Endothelial cell (in vitro differentiated cells): Measurements from ENCODE around the gene ZNF362. TPM values are rescaled to one million over a fixed set of nuclear protein-coding genes. Genes with fewer than 3 reads are reported as not detected.

Experiments
- DNase-seq: peaks from one replicate; pipeline ENCODE4 v3.0.0; 2021; ENCODE audit warnings: low spot score
- H3K27ac Mint-ChIP-seq: one replicate; pipeline ENCODE4 v1.8.0; 2021; ENCODE audit warnings: mixed read lengths, inconsistent platforms; ENCODE audit not compliant: unreplicated experiment
- H3K27me3 Mint-ChIP-seq: one replicate; pipeline ENCODE4 v1.8.0; 2021; ENCODE audit warnings: mild to moderate bottlenecking, moderate library complexity, mixed read lengths, inconsistent platforms; ENCODE audit not compliant: unreplicated experiment
- H3K36me3 Mint-ChIP-seq: one replicate; pipeline ENCODE4 v1.8.0; 2021; ENCODE audit warnings: mild to moderate bottlenecking, low read depth, mixed read lengths, inconsistent platforms; ENCODE audit not compliant: unreplicated experiment
- H3K4me1 Mint-ChIP-seq: one replicate; pipeline ENCODE4 v1.8.0; 2021; ENCODE audit warnings: mild to moderate bottlenecking, mixed read lengths, inconsistent platforms; ENCODE audit not compliant: unreplicated experiment
- H3K4me3 Mint-ChIP-seq: one replicate; pipeline ENCODE4 v1.8.0; 2021; ENCODE audit warnings: mild to moderate bottlenecking, mixed read lengths, inconsistent platforms; ENCODE audit not compliant: unreplicated experiment
- H3K9me3 Mint-ChIP-seq: one replicate; pipeline ENCODE4 v1.8.0; 2021; ENCODE audit warnings: mixed read lengths, inconsistent platforms; ENCODE audit not compliant: unreplicated experiment
- total RNA-seq: library from RNA; stranded (reverse); fragmentation: NEBNext Ultra II Directional; extraction: Animal tissue kit (Norgen Biotek cat#: 25700); gene quantifications from one replicate; pipeline ENCODE4 v1.2.1, GENCODE V29; 2021; ENCODE audit not compliant: unreplicated experiment
- TF ChIP-seq, protein P1 (sequence below): fragments of 200-600 bp; sonication (generic); IDR thresholded peaks from one replicate; pipeline ENCODE4 v1.5.0; 2021; ENCODE audit warnings: antibody characterized with exemption; ENCODE audit not compliant: unreplicated experiment

The ZNF362 gene
- total RNA-seq, 1 donor from 2014 or later = 70.0 TPM

DNA sequence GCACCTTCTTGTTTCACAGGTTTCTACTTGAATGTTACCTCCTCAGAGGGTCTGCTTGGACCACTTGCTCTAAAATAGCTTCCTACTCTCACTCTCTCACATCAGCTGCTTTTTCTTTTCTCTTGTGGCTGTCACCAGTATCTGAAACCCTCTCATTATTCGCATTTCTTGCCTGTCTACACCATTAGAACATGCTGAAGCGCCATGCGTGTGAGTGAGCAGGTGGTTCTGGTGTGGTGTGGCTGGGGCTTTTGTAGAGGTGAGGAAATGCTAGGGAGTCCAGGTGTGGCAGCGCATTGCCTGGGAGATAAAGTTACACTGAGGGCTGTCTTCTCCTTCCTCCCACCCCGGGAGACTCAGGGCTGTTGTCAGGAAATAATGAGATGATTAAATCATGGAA lies 4.1 kb downstream of the ZNF362 start:
- no peak for DNase-seq
- Mint-ChIP-seq H3K9me3 (no peaks in the 10 kb centered on the region), H3K4me1 (peaks cover 34% of the 10 kb centered on the region), H3K27ac (no peak overlapping the region), H3K4me3 (peak overlapping the region; percentile 47), H3K27me3 (peaks cover 14% of the 10 kb centered on the region), H3K36me3 (peaks cover 14% of the 10 kb centered on the region)
- TF ChIP-seq, protein P1, sequence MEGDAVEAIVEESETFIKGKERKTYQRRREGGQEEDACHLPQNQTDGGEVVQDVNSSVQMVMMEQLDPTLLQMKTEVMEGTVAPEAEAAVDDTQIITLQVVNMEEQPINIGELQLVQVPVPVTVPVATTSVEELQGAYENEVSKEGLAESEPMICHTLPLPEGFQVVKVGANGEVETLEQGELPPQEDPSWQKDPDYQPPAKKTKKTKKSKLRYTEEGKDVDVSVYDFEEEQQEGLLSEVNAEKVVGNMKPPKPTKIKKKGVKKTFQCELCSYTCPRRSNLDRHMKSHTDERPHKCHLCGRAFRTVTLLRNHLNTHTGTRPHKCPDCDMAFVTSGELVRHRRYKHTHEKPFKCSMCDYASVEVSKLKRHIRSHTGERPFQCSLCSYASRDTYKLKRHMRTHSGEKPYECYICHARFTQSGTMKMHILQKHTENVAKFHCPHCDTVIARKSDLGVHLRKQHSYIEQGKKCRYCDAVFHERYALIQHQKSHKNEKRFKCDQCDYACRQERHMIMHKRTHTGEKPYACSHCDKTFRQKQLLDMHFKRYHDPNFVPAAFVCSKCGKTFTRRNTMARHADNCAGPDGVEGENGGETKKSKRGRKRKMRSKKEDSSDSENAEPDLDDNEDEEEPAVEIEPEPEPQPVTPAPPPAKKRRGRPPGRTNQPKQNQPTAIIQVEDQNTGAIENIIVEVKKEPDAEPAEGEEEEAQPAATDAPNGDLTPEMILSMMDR = no peak

DNA sequence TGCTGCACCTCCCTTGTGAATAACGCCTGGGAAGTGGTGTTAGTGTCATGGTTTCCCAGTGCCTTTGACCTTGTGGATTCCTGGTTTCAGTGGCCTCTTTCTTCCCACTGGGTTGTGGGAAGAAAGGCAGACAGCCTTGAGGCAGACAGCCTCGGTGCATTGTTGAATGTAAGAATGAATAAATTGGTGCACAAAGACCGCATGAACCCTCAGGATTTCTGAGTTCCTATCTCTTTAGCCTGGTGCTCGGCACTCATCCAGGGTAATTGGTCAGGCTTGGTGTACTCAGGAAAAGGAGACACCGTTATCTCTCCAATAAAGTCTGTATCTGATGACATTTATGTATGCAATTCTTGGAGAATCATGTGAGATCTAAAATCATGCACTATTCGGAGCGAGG lies 5.1 kb downstream of the ZNF362 start:
- H3K9me3 Mint-ChIP-seq = no peaks in the 10 kb centered on the region
- peaks cover 17% of the 10 kb centered on the region for H3K27me3 Mint-ChIP-seq
- peaks cover 42% of the 10 kb centered on the region for H3K4me1 Mint-ChIP-seq
- TF ChIP-seq, protein P1 = no peak
- H3K27ac Mint-ChIP-seq = no peak overlapping the region
- peaks cover 14% of the 10 kb centered on the region for H3K36me3 Mint-ChIP-seq
- DNase-seq = no peak
- peak overlapping the region; percentile 37 for H3K4me3 Mint-ChIP-seq

DNA sequence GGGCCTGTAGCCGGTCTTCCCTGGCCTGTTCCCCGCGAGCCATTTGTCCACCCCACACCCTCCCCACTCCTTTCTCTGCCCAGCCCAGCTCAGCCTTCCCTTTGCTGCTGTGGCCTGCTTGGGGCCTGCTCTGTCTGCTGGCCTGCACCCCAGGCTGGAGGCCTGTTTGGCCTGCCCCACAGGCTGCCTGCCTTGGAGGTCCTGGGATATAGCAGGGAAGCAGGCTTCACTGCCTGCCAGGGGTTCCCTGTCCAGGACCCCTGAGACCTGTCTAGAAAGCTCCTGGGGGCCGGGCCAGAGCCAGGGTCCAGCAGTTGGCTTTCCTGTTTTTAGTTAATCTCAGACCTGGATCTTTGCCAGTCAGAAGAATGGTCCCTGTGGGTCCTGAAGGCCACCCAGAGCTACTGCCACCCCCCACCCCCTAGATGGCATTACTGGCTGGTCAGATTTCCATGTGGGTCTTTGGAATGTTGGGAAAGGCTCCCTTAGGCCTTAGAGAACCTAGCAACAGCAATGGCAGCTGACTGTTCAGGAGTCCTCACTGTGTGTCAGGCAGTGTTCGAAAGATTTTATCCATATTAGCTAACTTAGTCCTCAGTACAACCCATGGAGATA lies 7.7 kb downstream of the ZNF362 start:
- TF ChIP-seq, protein P1 = no peak
- Mint-ChIP-seq H3K27me3 (peaks cover 8% of the 10 kb centered on the region), H3K36me3 (peaks cover 8% of the 10 kb centered on the region), H3K4me3 (no peak overlapping the region), H3K4me1 (peaks cover 46% of the 10 kb centered on the region), H3K27ac (no peak overlapping the region), H3K9me3 (no peaks in the 10 kb centered on the region)
- DNase-seq = no peak

DNA sequence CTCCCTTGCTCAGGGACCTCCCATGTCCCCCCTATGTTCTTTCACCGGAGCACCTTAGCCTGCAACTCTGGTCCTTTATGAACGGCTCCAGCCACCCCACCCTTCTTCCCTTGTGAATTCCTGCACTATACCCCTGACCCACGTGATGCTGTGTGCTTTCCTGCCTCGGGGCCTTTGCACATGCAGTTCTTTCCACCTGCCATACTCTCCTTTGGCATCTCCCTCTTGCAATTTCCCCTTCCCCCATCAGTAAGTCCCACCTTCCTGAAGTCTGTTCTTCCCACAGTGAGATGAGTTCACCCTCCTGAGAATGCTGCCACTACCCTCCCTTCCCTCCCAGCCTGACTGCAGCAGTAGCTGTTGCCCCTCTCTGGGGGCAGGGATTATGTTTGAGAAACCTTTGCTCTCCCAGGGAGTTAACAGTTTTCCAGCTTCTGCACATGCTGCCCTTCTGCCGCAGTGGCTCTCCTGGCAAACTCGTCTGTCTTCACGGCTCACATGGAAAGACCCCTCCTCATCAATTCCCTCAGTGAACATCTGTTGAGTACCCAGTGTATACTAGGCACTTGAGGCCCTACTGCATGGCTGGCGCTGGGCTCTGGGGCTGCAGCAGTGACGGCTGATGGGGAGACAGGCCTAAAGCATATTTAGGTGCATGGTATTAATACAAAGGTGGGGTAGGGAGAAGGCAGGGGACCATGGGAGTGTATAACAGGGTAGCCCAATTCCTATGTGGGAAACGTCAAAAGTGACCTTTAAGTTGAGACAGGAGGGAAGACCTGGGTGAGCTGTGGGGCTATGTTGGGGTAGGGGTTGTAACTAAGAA lies 9.7 kb downstream of the ZNF362 start:
- H3K27ac Mint-ChIP-seq = no peak overlapping the region
- no peak overlapping the region for H3K4me3 Mint-ChIP-seq
- peaks cover 4% of the 10 kb centered on the region for H3K36me3 Mint-ChIP-seq
- TF ChIP-seq, protein P1 = no peak
- DNase-seq = no peak
- H3K27me3 Mint-ChIP-seq = peaks cover 5% of the 10 kb centered on the region
- no peaks in the 10 kb centered on the region for H3K9me3 Mint-ChIP-seq
- peaks cover 34% of the 10 kb centered on the region for H3K4me1 Mint-ChIP-seq

DNA sequence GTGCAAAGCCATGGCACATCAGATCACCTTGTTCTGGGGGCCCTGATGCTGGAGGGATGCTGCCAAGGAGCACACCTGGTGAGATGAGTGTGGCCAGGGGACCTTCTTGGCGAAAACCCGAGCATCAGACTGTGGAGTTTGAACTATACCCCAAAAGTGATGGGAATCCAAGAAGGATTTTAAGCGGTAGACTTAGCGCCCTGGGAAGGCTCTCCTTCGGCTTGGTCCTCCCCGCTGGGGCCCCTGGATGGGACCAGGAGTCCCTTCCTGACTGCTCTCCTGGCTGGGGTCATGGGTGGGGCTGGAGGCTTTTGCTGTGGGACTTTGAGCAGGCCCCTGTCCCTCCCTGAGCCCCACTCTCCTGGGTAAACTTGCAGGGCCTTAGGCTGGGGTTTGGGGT lies 10.5 kb downstream of the ZNF362 start:
- no peak for DNase-seq
- TF ChIP-seq, protein P1 = no peak
- Mint-ChIP-seq H3K36me3 (peaks cover 3% of the 10 kb centered on the region), H3K9me3 (no peaks in the 10 kb centered on the region), H3K27ac (peak overlapping the region; percentile 21), H3K4me3 (no peak overlapping the region), H3K27me3 (peaks cover 5% of the 10 kb centered on the region), H3K4me1 (peaks cover 34% of the 10 kb centered on the region)
